Measurements from ENCODE around the gene DNER. TPM values are rescaled to one million over a fixed set of nuclear protein-coding genes. Genes with fewer than 3 reads are reported as not detected.

The DNER gene
- total and polyA plus RNA-seq, 2 donors from 2014 or later: 16.5 to 21.9 TPM

DNA sequence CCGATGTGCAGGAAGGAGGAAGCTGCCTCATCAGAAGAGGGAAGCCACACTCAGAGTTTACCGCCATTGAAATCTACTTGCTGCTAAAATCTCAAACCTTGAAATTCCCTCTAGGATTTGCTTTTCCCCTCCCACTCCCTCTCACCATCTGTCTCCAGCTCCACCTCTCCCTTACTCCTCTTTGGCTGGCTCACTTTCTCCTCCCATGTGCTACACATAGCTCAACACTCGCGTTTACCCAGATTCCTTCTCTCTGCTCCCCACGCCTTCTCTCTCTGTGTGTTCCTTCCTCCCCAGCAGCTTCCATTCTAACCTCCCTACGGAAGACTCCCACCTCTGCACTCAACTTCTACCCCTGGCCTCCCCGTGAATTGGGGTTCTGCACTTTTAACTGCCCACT is 143.1 kb downstream of the DNER start:
- DNase-seq (no peak), FAIRE-seq (no peak)
- intact Hi-C loops (cut with DNase I): no loop called here
- TF ChIP-seq, protein P1, sequence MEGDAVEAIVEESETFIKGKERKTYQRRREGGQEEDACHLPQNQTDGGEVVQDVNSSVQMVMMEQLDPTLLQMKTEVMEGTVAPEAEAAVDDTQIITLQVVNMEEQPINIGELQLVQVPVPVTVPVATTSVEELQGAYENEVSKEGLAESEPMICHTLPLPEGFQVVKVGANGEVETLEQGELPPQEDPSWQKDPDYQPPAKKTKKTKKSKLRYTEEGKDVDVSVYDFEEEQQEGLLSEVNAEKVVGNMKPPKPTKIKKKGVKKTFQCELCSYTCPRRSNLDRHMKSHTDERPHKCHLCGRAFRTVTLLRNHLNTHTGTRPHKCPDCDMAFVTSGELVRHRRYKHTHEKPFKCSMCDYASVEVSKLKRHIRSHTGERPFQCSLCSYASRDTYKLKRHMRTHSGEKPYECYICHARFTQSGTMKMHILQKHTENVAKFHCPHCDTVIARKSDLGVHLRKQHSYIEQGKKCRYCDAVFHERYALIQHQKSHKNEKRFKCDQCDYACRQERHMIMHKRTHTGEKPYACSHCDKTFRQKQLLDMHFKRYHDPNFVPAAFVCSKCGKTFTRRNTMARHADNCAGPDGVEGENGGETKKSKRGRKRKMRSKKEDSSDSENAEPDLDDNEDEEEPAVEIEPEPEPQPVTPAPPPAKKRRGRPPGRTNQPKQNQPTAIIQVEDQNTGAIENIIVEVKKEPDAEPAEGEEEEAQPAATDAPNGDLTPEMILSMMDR (IDR thresholded peaks at IDR 0.05; ENCODE audit: borderline replicate concordance, extremely low read depth, insufficient read depth): no peak
- H3K27me3 ChIP-seq (ENCODE audit: control insufficient read depth, insufficient read depth, low read length): no peaks in the 10 kb centered on the region
- no peak overlapping the region for H3K27ac ChIP-seq (ENCODE audit: low read depth in 2 of 2, low read length in 2 of 2)
- no peaks in the 10 kb centered on the region for H3K36me3 ChIP-seq (ENCODE audit: control insufficient read depth in 2 of 3, insufficient read depth in 3 of 3, low read length in 3 of 3)
- no peaks in the 10 kb centered on the region for H3K9me3 ChIP-seq (ENCODE audit: control insufficient read depth in 2 of 3, insufficient read depth in 1 of 3, low read length in 3 of 3)
- no peak overlapping the region for H3K4me3 ChIP-seq (ENCODE audit: low read length in 3 of 3)
- H3K9ac ChIP-seq (ENCODE audit: low read length in 3 of 3): no peak overlapping the region
- H3K4me1 ChIP-seq (ENCODE audit: control insufficient read depth in 2 of 3, insufficient read depth in 2 of 3, low read depth in 1 of 3, low read length in 3 of 3): no peaks in the 10 kb centered on the region

DNA sequence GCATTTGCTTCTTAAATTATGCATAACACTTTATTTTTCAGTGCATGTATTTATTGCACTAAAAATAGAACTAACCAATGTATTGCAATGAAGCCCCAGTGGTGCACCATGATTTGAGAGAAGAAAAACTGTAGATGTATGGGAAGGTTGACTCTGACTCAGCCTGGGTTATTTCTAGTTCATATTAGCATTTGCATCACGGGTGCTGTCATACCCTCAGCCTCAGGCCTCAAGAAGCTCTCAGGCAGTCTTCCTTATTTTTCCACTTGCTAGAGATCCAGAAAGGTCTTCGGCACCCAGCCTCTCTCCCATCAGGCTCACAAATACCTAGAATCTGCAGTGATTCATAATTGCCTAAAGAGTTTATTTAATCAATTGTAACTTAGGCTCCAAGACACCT is 148.0 kb downstream of the DNER start:
- TF ChIP-seq, protein P1 (IDR thresholded peaks at IDR 0.05; ENCODE audit: borderline replicate concordance, extremely low read depth, insufficient read depth): no peak
- intact Hi-C loops (cut with DNase I): no loop called here
- H3K4me3 ChIP-seq (ENCODE audit: low read length in 3 of 3): no peak overlapping the region
- H3K9me3 ChIP-seq (ENCODE audit: control insufficient read depth in 2 of 3, insufficient read depth in 1 of 3, low read length in 3 of 3): peaks cover 0 to 5% (median 0%) of the 10 kb centered on the region in 3 donors
- no peaks in the 10 kb centered on the region for H3K36me3 ChIP-seq (ENCODE audit: control insufficient read depth in 2 of 3, insufficient read depth in 3 of 3, low read length in 3 of 3)
- FAIRE-seq (no peak), DNase-seq (no peak)
- H3K27ac ChIP-seq (ENCODE audit: low read depth in 2 of 2, low read length in 2 of 2): no peak overlapping the region
- H3K27me3 ChIP-seq (ENCODE audit: control insufficient read depth, insufficient read depth, low read length): no peaks in the 10 kb centered on the region
- no peak overlapping the region for H3K9ac ChIP-seq (ENCODE audit: low read length in 3 of 3)
- H3K4me1 ChIP-seq (ENCODE audit: control insufficient read depth in 2 of 3, insufficient read depth in 2 of 3, low read depth in 1 of 3, low read length in 3 of 3): no peaks in the 10 kb centered on the region

DNA sequence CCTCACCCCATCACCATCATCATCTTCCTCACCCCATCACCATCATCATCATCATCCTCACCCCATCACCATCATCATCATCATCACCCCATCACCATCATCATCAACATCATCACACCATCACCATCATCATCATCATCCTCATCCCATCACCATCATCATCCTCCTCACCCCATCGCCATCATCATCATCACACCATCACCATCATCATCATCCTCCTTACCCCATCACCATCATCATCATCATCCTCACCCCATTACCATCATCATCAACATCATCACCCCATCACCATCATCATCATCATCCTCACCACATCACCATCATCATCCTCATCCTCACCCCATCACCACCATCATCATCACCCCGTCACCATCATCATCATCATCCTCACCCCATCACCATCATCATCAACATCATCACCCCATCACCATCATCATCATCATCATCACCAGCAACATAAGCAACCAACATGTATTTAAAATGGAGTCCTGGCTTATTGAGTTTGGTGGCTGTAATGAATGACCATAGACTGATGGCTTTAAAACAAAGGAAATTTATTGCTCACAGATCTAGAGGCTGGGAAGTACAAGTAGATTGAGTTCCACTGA is 150.0 kb downstream of the DNER start:
- H3K27ac ChIP-seq (ENCODE audit: low read depth in 2 of 2, low read length in 2 of 2): no peak overlapping the region
- intact Hi-C loops (cut with DNase I): no loop called here
- no peak for DNase-seq
- H3K9me3 ChIP-seq (ENCODE audit: control insufficient read depth in 2 of 3, insufficient read depth in 1 of 3, low read length in 3 of 3): peaks cover 0 to 5% (median 0%) of the 10 kb centered on the region in 3 donors
- H3K4me1 ChIP-seq (ENCODE audit: control insufficient read depth in 2 of 3, insufficient read depth in 2 of 3, low read depth in 1 of 3, low read length in 3 of 3): no peaks in the 10 kb centered on the region
- TF ChIP-seq, protein P1 (IDR thresholded peaks at IDR 0.05; ENCODE audit: borderline replicate concordance, extremely low read depth, insufficient read depth): no peak
- no peaks in the 10 kb centered on the region for H3K36me3 ChIP-seq (ENCODE audit: control insufficient read depth in 2 of 3, insufficient read depth in 3 of 3, low read length in 3 of 3)
- FAIRE-seq: no peak
- H3K9ac ChIP-seq (ENCODE audit: low read length in 3 of 3): no peak overlapping the region
- H3K27me3 ChIP-seq (ENCODE audit: control insufficient read depth, insufficient read depth, low read length): no peaks in the 10 kb centered on the region
- no peak overlapping the region for H3K4me3 ChIP-seq (ENCODE audit: low read length in 3 of 3)

DNA sequence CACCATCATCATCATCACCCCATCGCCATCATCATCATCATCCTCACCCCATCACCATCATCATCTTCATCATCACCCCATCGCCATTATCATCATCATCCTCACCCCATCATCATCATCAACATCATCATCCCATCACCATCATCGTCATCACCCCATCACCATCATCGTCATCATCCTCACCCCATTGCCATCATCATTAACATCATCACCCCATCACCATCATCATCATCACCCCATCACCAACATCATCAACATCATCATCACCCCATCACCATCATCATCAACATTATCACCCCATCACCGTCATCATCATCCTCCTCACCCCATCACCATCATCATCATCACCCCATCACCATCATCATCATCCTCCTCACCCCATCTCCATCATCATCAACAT is 151.0 kb downstream of the DNER start:
- Histone ChIP-seq H3K27ac (ENCODE audit: low read depth in 2 of 2, low read length in 2 of 2) (no peak overlapping the region), H3K9me3 (ENCODE audit: control insufficient read depth in 2 of 3, insufficient read depth in 1 of 3, low read length in 3 of 3) (peaks cover 0 to 5% (median 0%) of the 10 kb centered on the region in 3 donors), H3K27me3 (ENCODE audit: control insufficient read depth, insufficient read depth, low read length) (no peaks in the 10 kb centered on the region), H3K9ac (ENCODE audit: low read length in 3 of 3) (no peak overlapping the region), H3K4me3 (ENCODE audit: low read length in 3 of 3) (no peak overlapping the region), H3K36me3 (ENCODE audit: control insufficient read depth in 2 of 3, insufficient read depth in 3 of 3, low read length in 3 of 3) (no peaks in the 10 kb centered on the region), H3K4me1 (ENCODE audit: control insufficient read depth in 2 of 3, insufficient read depth in 2 of 3, low read depth in 1 of 3, low read length in 3 of 3) (no peaks in the 10 kb centered on the region)
- TF ChIP-seq, protein P1 (IDR thresholded peaks at IDR 0.05; ENCODE audit: borderline replicate concordance, extremely low read depth, insufficient read depth): no peak
- intact Hi-C loops (cut with DNase I): no loop called here
- DNase-seq (no peak), FAIRE-seq (no peak)

Measured in kidney (tissue), 14 donors.